Mesothelial cell of epicardium (in vitro differentiated cells): ENCODE results near the gene RAD51B. TPM values are rescaled to one million over a fixed set of nuclear protein-coding genes. Genes with fewer than 3 reads are reported as not detected.
A peak's percentile ranks its signal among the peaks of the same experiment; 100 is the strongest.

ENCODE experiments used
- DNase-seq, 2 experiments: peaks; one replicate each; pipeline ENCODE4 v3.0.0; 2021; ENCODE audit warnings: low spot score in 2 of 2; ENCODE audit not compliant: unreplicated experiment in 2 of 2
- H3K27ac Mint-ChIP-seq: 2 replicates; pipeline ENCODE4 v1.8.0; 2021; ENCODE audit warnings: mixed read lengths
- H3K27me3 Mint-ChIP-seq: 2 replicates; pipeline ENCODE4 v1.8.0; 2021; ENCODE audit warnings: low read depth, mixed read lengths
- H3K36me3 Mint-ChIP-seq: 2 replicates; pipeline ENCODE4 v1.8.0; 2021; ENCODE audit warnings: mixed read lengths
- H3K4me1 Mint-ChIP-seq: 2 replicates; pipeline ENCODE4 v1.8.0; 2021; ENCODE audit warnings: mixed read lengths
- H3K4me3 Mint-ChIP-seq: 2 replicates; pipeline ENCODE4 v1.8.0; 2021; ENCODE audit warnings: mild to moderate bottlenecking, moderate library complexity, mixed read lengths
- H3K9me3 Mint-ChIP-seq: 2 replicates; pipeline ENCODE4 v1.8.0; 2021; ENCODE audit warnings: mixed read lengths
- total RNA-seq: library from RNA; stranded (reverse); gene quantifications from 3 replicates; pipeline ENCODE4 v1.2.1, GENCODE V29; 2021
- TF ChIP-seq, protein P1 (sequence below): fragments of 200-600 bp; sonication (generic); IDR thresholded peaks from one replicate; pipeline ENCODE4 v1.5.0; 2021; ENCODE audit warnings: antibody characterized with exemption; ENCODE audit not compliant: unreplicated experiment

RAD51B gene
- total RNA-seq, 1 donor from 2014 or later = 34.7 TPM

DNA sequence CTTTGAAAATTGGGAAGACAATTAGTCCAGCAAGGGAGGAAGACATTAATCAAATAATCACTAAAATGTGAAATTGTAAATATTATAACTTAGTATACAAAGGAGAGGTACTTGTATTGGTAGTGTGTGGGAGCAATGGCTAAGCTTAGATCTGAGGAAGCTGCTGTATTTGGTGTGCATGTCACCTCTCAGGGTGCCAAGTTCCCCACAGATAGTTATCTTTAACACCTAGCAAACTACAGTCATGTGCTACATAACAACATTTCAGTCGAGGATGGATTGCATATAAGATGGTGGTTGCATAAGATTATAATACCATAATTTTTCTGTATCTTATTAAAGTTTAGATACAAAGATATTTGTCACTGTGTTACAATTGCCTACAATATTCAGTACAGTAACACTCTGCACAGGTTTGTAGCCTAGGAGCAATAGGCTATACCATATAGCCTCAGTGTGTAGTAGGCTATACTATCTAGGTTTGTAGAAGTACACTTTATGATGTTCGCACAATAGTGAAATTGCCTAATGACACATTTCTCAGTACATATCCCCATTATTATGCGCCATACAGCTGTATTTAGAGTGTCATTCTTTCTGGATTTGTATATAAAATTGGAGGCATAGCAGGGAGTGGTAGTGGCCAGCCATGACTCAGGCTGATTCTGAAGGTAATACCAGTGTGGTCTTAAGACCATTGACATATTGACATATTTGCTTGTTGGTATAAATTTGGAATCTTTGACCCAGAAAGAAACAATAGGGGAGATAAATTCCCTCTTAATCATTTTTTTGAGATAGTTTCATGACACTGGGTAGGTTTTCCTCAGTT, 55.8 kb downstream of the RAD51B start:
- TF ChIP-seq, protein P1, sequence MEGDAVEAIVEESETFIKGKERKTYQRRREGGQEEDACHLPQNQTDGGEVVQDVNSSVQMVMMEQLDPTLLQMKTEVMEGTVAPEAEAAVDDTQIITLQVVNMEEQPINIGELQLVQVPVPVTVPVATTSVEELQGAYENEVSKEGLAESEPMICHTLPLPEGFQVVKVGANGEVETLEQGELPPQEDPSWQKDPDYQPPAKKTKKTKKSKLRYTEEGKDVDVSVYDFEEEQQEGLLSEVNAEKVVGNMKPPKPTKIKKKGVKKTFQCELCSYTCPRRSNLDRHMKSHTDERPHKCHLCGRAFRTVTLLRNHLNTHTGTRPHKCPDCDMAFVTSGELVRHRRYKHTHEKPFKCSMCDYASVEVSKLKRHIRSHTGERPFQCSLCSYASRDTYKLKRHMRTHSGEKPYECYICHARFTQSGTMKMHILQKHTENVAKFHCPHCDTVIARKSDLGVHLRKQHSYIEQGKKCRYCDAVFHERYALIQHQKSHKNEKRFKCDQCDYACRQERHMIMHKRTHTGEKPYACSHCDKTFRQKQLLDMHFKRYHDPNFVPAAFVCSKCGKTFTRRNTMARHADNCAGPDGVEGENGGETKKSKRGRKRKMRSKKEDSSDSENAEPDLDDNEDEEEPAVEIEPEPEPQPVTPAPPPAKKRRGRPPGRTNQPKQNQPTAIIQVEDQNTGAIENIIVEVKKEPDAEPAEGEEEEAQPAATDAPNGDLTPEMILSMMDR = no peak

DNA sequence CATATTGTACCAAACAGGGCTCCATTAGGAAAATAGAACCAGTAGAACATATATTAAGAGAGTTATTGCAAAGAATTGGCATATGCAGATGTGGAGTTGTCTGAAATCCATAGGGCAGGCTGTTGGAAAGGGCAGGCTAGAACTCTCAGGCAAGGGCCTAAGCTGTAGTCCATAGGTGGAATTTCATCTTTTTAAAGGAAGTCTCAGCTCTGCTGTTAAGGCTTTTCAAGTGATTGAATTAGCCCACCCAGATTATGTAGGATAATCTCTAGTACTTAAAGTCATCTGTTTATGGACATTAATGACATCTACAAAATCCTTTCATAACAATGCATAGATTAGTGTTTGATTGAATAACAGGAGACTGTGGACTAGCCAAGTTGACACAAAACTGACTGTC, 59.4 kb downstream of the RAD51B start:
- Mint-ChIP-seq H3K9me3 (no peaks in the 10 kb centered on the region), H3K27ac (no peak overlapping the region), H3K4me1 (peaks cover 3% of the 10 kb centered on the region), H3K36me3 (no peaks in the 10 kb centered on the region), H3K4me3 (no peak overlapping the region), H3K27me3 (no peaks in the 10 kb centered on the region)
- TF ChIP-seq, protein P1 = no peak
- DNase-seq = no peak

More for the DNA sequence above, 55.8 kb downstream of the RAD51B start:
- Mint-ChIP-seq H3K4me3 (no peak overlapping the region), H3K9me3 (no peaks in the 10 kb centered on the region), H3K27me3 (no peaks in the 10 kb centered on the region), H3K36me3 (no peaks in the 10 kb centered on the region), H3K27ac (no peak overlapping the region), H3K4me1 (no peaks in the 10 kb centered on the region)
- no peak for DNase-seq

DNA sequence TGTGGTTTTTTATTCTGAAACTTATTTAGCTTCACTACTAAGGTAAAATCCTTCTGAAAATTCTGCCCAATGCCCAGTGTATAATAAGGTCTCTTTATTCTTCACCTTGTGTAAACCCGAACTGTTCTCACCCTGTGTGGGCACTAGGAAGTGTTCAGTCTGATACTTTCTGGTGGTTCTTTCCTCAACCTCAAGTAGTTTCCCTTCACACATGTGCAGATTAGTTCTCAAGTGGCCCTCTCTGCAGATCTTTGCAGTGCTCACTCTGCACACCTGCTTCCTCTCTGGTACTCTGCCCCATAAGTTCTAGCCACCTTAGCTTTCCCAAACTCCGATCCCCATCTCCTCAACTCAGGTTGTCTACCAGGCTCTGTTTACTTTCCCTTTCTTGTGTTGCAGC, 61.6 kb downstream of the RAD51B start:
- TF ChIP-seq, protein P1 = no peak
- Mint-ChIP-seq H3K9me3 (no peaks in the 10 kb centered on the region), H3K4me1 (peaks cover 18% of the 10 kb centered on the region), H3K27me3 (no peaks in the 10 kb centered on the region), H3K4me3 (no peak overlapping the region), H3K36me3 (no peaks in the 10 kb centered on the region), H3K27ac (no peak overlapping the region)
- DNase-seq = no peak

DNA sequence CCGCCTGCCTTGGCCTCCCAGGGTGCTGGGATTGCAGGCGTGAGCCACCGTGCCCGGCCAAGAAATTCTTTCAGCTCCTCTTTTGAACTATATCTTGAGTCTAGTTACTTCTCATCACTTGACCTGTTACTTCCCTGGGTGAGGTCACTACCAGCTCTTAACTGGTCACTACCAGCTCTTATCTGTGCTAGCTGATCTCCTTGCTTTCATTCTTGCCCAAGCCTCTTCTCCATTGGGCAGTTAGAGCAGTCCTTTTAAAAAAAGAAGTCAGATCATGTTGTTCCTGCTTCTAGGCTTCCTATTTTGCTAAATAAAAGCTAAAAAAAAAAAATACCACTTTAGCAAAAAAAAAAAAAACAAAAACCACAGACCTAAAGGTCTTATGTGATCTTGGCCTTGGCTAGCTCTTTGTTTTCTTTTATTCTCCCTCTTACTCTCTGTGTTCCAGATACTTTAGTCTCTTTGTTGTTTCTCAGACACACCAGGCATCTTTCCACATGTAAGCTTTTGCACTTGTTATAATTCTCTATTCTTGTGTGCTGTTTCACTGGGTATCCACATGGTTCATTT, 63.5 kb downstream of the RAD51B start:
- TF ChIP-seq, protein P1 = no peak
- H3K9me3 Mint-ChIP-seq = no peaks in the 10 kb centered on the region
- H3K36me3 Mint-ChIP-seq = no peaks in the 10 kb centered on the region
- DNase-seq = no peak
- no peak overlapping the region for H3K4me3 Mint-ChIP-seq
- H3K27me3 Mint-ChIP-seq = no peaks in the 10 kb centered on the region
- peaks cover 21% of the 10 kb centered on the region for H3K4me1 Mint-ChIP-seq
- no peak overlapping the region for H3K27ac Mint-ChIP-seq

DNA sequence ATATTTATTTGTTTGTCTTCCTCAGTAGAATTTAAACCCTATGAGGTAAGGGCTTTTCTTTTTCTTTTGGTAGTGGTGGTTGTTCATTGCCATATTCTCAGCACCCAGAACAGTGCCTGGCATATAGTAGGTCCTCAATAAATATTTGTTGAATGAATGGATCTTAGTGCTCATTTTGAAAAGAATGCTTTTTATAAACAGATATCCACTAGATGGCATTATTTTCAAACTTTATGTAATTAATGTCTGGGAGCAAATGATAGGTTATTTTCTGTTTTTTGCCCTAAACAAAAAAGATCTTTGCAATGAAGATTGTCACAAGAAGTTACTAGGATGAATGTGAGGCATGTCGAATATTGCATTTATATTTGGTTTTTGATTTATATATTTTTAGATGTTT, 64.1 kb downstream of the RAD51B start:
- Mint-ChIP-seq H3K27ac (no peak overlapping the region), H3K27me3 (no peaks in the 10 kb centered on the region), H3K9me3 (no peaks in the 10 kb centered on the region), H3K4me3 (no peak overlapping the region), H3K4me1 (peaks cover 21% of the 10 kb centered on the region), H3K36me3 (no peaks in the 10 kb centered on the region)
- TF ChIP-seq, protein P1 = peak; percentile 40
- DNase-seq = no peak
